Neuronal stem cell (in vitro differentiated cells): ENCODE results near the gene GNG8.

Experiments
- DNase-seq: peaks from one replicate; pipeline ENCODE4 v3.0.0-alpha.2; 2013; ENCODE audit warnings: low spot score
- H2AFZ ChIP-seq: one replicate; pipeline ENCODE4 v1.6.1; 2013; ENCODE audit warnings: mild to moderate bottlenecking, low read length, inconsistent platforms
- H2AK5ac ChIP-seq: 2 replicates; pipeline ENCODE4 v1.6.1; 2013; ENCODE audit warnings: low read depth, mild to moderate bottlenecking, inconsistent platforms, low read length, moderate library complexity, mixed read lengths
- H2BK120ac ChIP-seq: 2 replicates; pipeline ENCODE4 v1.6.1; 2013; ENCODE audit warnings: low read depth, mild to moderate bottlenecking, inconsistent platforms, low read length, moderate library complexity, mixed read lengths
- H2BK12ac ChIP-seq: one replicate; pipeline ENCODE4 v1.6.1; 2013; ENCODE audit warnings: low read length, inconsistent platforms
- H2BK15ac ChIP-seq: 2 replicates; pipeline ENCODE4 v1.6.1; 2013; ENCODE audit warnings: mild to moderate bottlenecking, low read length, inconsistent platforms, mixed read lengths
- H2BK5ac ChIP-seq: one replicate; pipeline ENCODE4 v1.6.1; 2013; ENCODE audit warnings: inconsistent platforms, mild to moderate bottlenecking, low read length, moderate library complexity
- H3K14ac ChIP-seq: one replicate; pipeline ENCODE4 v1.6.1; 2013; ENCODE audit warnings: low read length, inconsistent platforms
- H3K18ac ChIP-seq: 2 replicates; pipeline ENCODE4 v1.6.1; 2013; ENCODE audit warnings: low read length, inconsistent platforms
- H3K23ac ChIP-seq: 2 replicates; pipeline ENCODE4 v1.6.1; 2013; ENCODE audit warnings: low read depth, mild to moderate bottlenecking, mixed read lengths, low read length, inconsistent platforms; ENCODE audit not compliant: poor library complexity
- H3K27ac ChIP-seq: replicated peaks from 3 replicates; pipeline ENCODE4 v1.5.1; 2013; ENCODE audit warnings: low read length, inconsistent platforms
- H3K27me3 ChIP-seq, 3 experiments: 2 replicates each; pipeline ENCODE4 v1.6.1; 2013; ENCODE audit warnings: low read length in 3 of 3, mild to moderate bottlenecking in 2 of 3, inconsistent platforms in 1 of 3, low read depth in 1 of 3, mixed read lengths in 1 of 3, moderate library complexity in 1 of 3; ENCODE audit not compliant: control insufficient read depth in 3 of 3, insufficient read depth in 3 of 3
- H3K36me3 ChIP-seq, 2 donors: replicated peaks in 1 of 2; 2 replicates each; pipeline ENCODE4 v1.6.1; 2013; ENCODE audit warnings: low read length in 2 of 2; ENCODE audit not compliant: control insufficient read depth in 2 of 2, insufficient read depth in 2 of 2
- H3K4ac ChIP-seq: 2 replicates; pipeline ENCODE4 v1.6.1; 2013; ENCODE audit warnings: inconsistent platforms, mild to moderate bottlenecking, low read length, moderate library complexity
- H3K4me1 ChIP-seq, 2 donors: 1 replicate in 1 of 2; 2 replicates in 1 of 2; pipeline ENCODE4 v1.6.1; 2013; ENCODE audit warnings: low read length in 2 of 2, low read depth in 1 of 2; ENCODE audit not compliant: control insufficient read depth in 2 of 2, insufficient read depth in 1 of 2
- H3K4me2 ChIP-seq: one replicate; pipeline ENCODE4 v1.6.1; 2013; ENCODE audit warnings: mild to moderate bottlenecking, low read length, inconsistent platforms; ENCODE audit not compliant: insufficient read depth, poor library complexity, severe bottlenecking
- H3K4me3 ChIP-seq, 2 donors: 2 replicates each; pipeline ENCODE4 v1.5.1; 2013; ENCODE audit warnings: low read length in 2 of 2, mild to moderate bottlenecking in 2 of 2, inconsistent platforms in 1 of 2, moderate library complexity in 1 of 2
- H3K79me1 ChIP-seq: one replicate; pipeline ENCODE4 v1.6.1; 2013; ENCODE audit warnings: low read depth, mild to moderate bottlenecking, inconsistent platforms, low read length, moderate library complexity
- H3K9ac ChIP-seq: one replicate; pipeline ENCODE4 v1.6.1; 2013; ENCODE audit warnings: mild to moderate bottlenecking, low read depth, low read length, inconsistent platforms; ENCODE audit not compliant: poor library complexity
- H3K9me3 ChIP-seq, 2 donors: replicated peaks in 1 of 2; 2 replicates each; pipeline versions ENCODE3 to v1.6.1; 2013; ENCODE audit warnings: low read length in 2 of 2, mild to moderate bottlenecking in 2 of 2, inconsistent platforms in 1 of 2, low read depth in 1 of 2, mixed read lengths in 1 of 2, moderate library complexity in 1 of 2; ENCODE audit not compliant: control insufficient read depth in 2 of 2, insufficient read depth in 1 of 2
- H4K8ac ChIP-seq: one replicate; pipeline ENCODE4 v1.6.1; 2013; ENCODE audit warnings: low read depth, mild to moderate bottlenecking, inconsistent platforms, low read length, moderate library complexity
- H4K91ac ChIP-seq: one replicate; pipeline ENCODE4 v1.6.1; 2013; ENCODE audit warnings: low read length, low read depth, mild to moderate bottlenecking, inconsistent platforms; ENCODE audit not compliant: poor library complexity
- WGBS, 2 donors: extraction: QIAGEN DNeasy Blood & Tissue Kit; methylation state at CpG; one replicate each; pipeline ENCODE4 v1.1.7; 2013; ENCODE audit warnings: missing lambda C conversion rate in 2 of 2, mixed read lengths in 1 of 2; ENCODE audit not compliant: insufficient read length in 2 of 2, insufficient replicate concordance in 1 of 2; ENCODE audit errors: extremely low coverage in 2 of 2; 5-methylcytosine and 5-hydroxymethylcytosine counted together

Gene GNG8

GRCh38 chr19:46587861-46588260 is 48.1 kb downstream of the GNG8 start:
- no peak overlapping the region for H4K91ac ChIP-seq
- no peak overlapping the region for H4K8ac ChIP-seq
- no peak overlapping the region for H3K4me3 ChIP-seq

GRCh38 chr19:46586294-46586693 is 49.7 kb downstream of the GNG8 start:
- Histone ChIP-seq H2AK5ac (no peak overlapping the region), H2AFZ (no peak overlapping the region), H4K8ac (no peak overlapping the region), H3K4me2 (no peak overlapping the region), H2BK15ac (no peak overlapping the region), H3K23ac (no peak overlapping the region), H3K27ac (no peak overlapping the region), H2BK120ac (no peak overlapping the region), H4K91ac (no peak overlapping the region), H3K14ac (no peak overlapping the region), H3K79me1 (no peaks in the 10 kb centered on the region), H3K4me3 (no peak overlapping the region), H3K9ac (no peak overlapping the region), H3K4ac (no peak overlapping the region), H3K27me3 (no peaks in the 10 kb centered on the region), H3K4me1 (no peaks in the 10 kb centered on the region), H2BK12ac (no peak overlapping the region), H3K36me3 (no peaks in the 10 kb centered on the region), H3K18ac (no peak overlapping the region), H2BK5ac (no peak overlapping the region), H3K9me3 (no peaks in the 10 kb centered on the region)
- DNase-seq = no peak
- WGBS, 2 donors = no CpG with 5 or more reads among the region's 4 CpGs

More at GRCh38 chr19:46587861-46588260, 48.1 kb downstream of the GNG8 start:
- DNase-seq = no peak
- Histone ChIP-seq H3K27ac (no peak overlapping the region), H3K9me3 (no peaks in the 10 kb centered on the region), H2BK15ac (no peak overlapping the region), H3K4me1 (no peaks in the 10 kb centered on the region), H3K36me3 (no peaks in the 10 kb centered on the region), H3K14ac (no peak overlapping the region), H3K79me1 (no peaks in the 10 kb centered on the region), H3K23ac (no peak overlapping the region), H2BK12ac (no peak overlapping the region), H3K4me2 (no peak overlapping the region), H3K9ac (no peak overlapping the region), H2BK120ac (no peak overlapping the region), H3K27me3 (no peaks in the 10 kb centered on the region), H2AK5ac (no peak overlapping the region), H2BK5ac (no peak overlapping the region), H2AFZ (no peak overlapping the region), H3K4ac (no peak overlapping the region), H3K18ac (no peak overlapping the region)
- no CpG with 5 or more reads among the region's 3 CpGs for WGBS, 2 donors

GRCh38 chr19:46585539-46585938 is 50.5 kb downstream of the GNG8 start:
- Histone ChIP-seq H4K91ac (no peak overlapping the region), H3K4me3 (no peak overlapping the region), H3K27me3 (no peaks in the 10 kb centered on the region), H3K36me3 (no peaks in the 10 kb centered on the region), H2AFZ (no peak overlapping the region), H2BK5ac (no peak overlapping the region), H2AK5ac (no peak overlapping the region), H3K27ac (no peak overlapping the region), H3K9ac (no peak overlapping the region), H3K18ac (no peak overlapping the region), H3K14ac (no peak overlapping the region), H2BK120ac (no peak overlapping the region), H3K9me3 (no peaks in the 10 kb centered on the region), H3K23ac (no peak overlapping the region), H3K4me1 (no peaks in the 10 kb centered on the region), H3K4ac (no peak overlapping the region), H2BK12ac (no peak overlapping the region), H4K8ac (no peak overlapping the region), H3K79me1 (no peaks in the 10 kb centered on the region), H3K4me2 (no peak overlapping the region), H2BK15ac (no peak overlapping the region)
- no CpG with 5 or more reads among the region's 1 CpG for WGBS, 2 donors
- no peak for DNase-seq
